ENCODE measurements around the gene YKT6.

YKT6 gene

DNA sequence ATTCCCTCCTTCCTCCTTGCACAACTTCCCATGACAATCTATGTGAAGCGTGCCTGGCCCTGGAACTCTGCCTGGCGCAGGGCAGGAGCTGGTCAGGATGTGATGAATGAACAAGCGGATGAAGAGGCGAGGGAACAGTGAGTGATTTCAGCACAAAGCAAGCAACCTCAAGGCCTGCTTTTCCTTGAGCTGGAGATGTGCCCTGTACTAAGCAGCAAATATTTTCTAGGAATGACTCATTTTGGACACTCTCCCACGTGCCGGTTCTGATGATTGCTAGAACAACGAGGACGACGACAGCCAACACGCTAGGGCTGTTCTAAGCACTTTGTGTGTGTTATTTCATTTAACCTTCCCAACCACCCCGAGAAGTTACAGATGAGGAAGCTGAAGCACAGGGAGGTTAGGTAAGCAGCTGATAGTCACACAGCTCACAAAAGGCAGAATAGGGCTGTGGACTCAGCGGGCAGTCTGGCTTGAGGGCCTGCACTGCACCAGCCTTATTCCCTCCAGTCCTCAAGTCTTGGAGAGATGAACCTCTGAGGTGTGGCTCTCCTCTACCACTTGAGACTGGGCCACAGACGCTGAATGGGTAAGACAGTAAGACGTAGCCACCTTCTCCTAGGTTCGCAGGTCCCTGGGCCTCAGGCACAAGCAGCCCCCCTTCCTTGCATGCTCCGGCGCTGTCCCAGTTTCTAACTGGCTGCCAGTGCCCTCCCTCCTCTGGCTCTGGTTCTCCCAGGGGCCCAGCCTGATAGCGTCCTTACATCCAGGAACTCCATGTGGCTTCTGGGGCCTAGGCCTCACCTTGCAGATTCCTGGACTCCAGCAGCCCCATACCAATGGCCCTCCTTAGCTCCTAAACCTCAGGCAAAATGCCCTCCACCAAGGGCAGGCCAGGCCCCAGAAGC is 59.0 kb downstream of the YKT6 start:
- TF ChIP-seq, protein P1, sequence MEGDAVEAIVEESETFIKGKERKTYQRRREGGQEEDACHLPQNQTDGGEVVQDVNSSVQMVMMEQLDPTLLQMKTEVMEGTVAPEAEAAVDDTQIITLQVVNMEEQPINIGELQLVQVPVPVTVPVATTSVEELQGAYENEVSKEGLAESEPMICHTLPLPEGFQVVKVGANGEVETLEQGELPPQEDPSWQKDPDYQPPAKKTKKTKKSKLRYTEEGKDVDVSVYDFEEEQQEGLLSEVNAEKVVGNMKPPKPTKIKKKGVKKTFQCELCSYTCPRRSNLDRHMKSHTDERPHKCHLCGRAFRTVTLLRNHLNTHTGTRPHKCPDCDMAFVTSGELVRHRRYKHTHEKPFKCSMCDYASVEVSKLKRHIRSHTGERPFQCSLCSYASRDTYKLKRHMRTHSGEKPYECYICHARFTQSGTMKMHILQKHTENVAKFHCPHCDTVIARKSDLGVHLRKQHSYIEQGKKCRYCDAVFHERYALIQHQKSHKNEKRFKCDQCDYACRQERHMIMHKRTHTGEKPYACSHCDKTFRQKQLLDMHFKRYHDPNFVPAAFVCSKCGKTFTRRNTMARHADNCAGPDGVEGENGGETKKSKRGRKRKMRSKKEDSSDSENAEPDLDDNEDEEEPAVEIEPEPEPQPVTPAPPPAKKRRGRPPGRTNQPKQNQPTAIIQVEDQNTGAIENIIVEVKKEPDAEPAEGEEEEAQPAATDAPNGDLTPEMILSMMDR (IDR thresholded peaks at IDR 0.05; ENCODE audit: insufficient read depth, missing control alignments), result no peak
- FAIRE-seq (no peak), DNase-seq (ENCODE audit: insufficient read length, low spot score) (no peak)

DNA sequence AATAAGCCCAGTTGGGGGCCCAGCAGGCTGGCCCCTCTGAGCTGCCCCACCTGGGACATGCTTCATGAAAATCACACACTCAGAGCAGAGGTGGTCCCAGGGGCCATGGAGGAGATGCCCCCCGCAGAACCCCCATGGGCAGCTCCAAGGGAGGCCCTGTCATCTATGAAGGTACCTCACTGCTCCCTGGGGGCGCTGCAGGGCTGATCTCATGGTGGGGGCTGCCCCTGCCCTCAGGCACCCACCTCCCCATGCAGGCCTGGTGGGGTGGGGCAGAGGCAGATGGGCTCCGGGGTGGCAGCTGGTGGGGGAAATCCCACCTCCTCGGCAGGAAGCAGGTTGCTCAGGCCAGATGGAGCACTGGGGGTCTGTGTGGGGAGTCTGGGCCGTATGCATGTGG is 60.5 kb downstream of the YKT6 start:
- FAIRE-seq (no peak), DNase-seq (ENCODE audit: insufficient read length, low spot score) (no peak)
- TF ChIP-seq, protein P1 (IDR thresholded peaks at IDR 0.05; ENCODE audit: insufficient read depth, missing control alignments), result no peak

DNA sequence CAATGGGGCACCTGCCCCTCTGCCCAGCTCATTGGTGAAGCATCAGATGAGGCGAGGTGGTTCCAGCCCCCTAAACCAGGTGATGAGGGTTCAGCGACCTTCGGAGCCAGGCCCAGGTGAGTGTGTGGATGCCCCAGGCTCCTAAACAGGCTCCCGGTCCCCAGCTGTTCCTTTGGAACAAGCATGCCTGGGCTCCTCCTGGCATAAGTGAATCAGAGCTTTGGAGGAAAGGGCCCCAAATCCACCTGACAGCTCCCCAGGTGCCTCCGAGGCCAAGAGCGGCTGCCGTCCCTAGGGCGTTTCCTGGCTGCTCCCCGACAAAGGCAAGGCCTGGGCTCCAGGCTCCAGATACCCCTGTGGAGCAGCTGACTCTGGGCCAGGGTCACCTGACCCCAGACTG is 61.3 kb downstream of the YKT6 start:
- FAIRE-seq (no peak), DNase-seq (ENCODE audit: insufficient read length, low spot score) (no peak)
- TF ChIP-seq, protein P1 (IDR thresholded peaks at IDR 0.05; ENCODE audit: insufficient read depth, missing control alignments), result no peak

DNA sequence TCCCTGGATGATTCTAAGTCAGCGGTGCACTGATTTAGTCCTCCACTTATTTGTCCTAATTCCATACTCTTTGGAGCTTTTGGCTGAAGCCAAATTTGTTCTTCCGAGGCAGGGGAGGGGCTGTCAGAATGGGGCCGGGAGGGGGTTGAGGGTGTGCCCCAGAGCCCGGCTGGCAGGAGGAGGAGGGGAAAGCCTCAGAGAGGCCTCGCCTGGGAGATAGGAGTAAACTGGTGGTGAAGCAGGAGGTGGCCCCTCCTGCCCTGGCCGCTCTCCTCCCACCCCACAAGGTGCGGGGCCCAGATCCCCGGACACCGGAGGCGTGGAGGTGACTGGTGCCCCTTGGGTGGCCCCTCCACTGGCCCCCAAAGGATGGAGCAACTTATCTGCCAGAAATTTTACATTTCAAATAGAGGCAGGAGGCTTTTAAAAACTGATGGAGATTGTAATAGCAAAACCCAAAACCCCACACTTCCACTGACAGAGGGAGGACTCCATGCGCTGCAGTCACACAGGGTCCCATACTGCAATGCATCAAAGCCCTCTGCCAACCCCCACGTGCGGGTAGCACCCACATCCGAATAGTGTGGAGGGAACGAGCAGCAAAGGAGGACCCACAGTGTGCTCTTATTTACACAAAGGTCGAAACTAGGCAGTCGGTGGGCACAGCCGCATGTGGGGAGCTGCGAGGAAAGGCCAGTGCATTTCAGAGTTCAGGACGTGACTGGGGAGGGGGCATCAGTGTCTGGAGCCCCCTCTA is 62.7 kb downstream of the YKT6 start:
- no peak for FAIRE-seq
- DNase-seq (ENCODE audit: insufficient read length, low spot score), result no peak
- TF ChIP-seq, protein P1 (IDR thresholded peaks at IDR 0.05; ENCODE audit: insufficient read depth, missing control alignments), result no peak

Measured in D721Med (cell line).